WTC11 (cell line): Measurements from ENCODE around the gene SMC1B. TPM values are rescaled to one million over a fixed set of nuclear protein-coding genes. Genes with fewer than 3 reads are reported as not detected.
A peak's percentile ranks its signal among the peaks of the same experiment; 100 is the strongest.

ENCODE experiments used
- ATAC-seq: fragments of 200-7000 bp; cut with Tn5 transposase; 2 replicates; pipeline ENCODE4 v1.10.0; 2021; ENCODE audit warnings: mild to moderate bottlenecking, moderate library complexity
- CTCF ChIA-PET: fragments of 300-600 bp; sonication (Branson Sonifier 250); formaldehyde crosslinking; loops from one replicate; lab custom pipeline; 2021; ENCODE audit warnings: antibody characterized with exemption; lab: Charles Lee
- POLR2A ChIA-PET: fragments of 350-600 bp; sonication (Branson Sonifier 250); formaldehyde crosslinking; loops from one replicate; lab custom pipeline; 2021; ENCODE audit warnings: antibody characterized with exemption; lab: Charles Lee
- DNase-seq: peaks from one replicate; pipeline ENCODE4 v3.0.0; 2021; ENCODE audit warnings: low spot score
- H3K27ac Mint-ChIP-seq: 2 replicates; pipeline ENCODE4 v1.8.0; 2021; ENCODE audit warnings: mixed read lengths
- H3K27me3 Mint-ChIP-seq: 2 replicates; pipeline ENCODE4 v1.8.0; 2021; ENCODE audit warnings: low read depth, mild to moderate bottlenecking, moderate library complexity, mixed read lengths
- H3K36me3 Mint-ChIP-seq: 2 replicates; pipeline ENCODE4 v1.8.0; 2021; ENCODE audit warnings: mixed read lengths
- H3K4me1 Mint-ChIP-seq: 2 replicates; pipeline ENCODE4 v1.8.0; 2022; ENCODE audit warnings: mixed read lengths
- H3K4me3 Mint-ChIP-seq: 2 replicates; pipeline ENCODE4 v1.8.0; 2021; ENCODE audit warnings: mild to moderate bottlenecking, moderate library complexity, mixed read lengths
- H3K9me3 Mint-ChIP-seq: 2 replicates; pipeline ENCODE4 v1.8.0; 2021; ENCODE audit warnings: mixed read lengths
- CTCF ChIP-seq: fragments of 200-600 bp; IDR thresholded peaks from 2 replicates; pipeline ENCODE4 v1.8.0; 2022; ENCODE audit warnings: antibody characterized with exemption
- E2F4 ChIP-seq: sonication (generic); formaldehyde crosslinking; IDR thresholded peaks from 2 replicates; pipeline ENCODE4 v1.8.1; 2022; ENCODE audit warnings: low read depth, mild to moderate bottlenecking, moderate library complexity, missing genetic modification reagents, borderline replicate concordance
- E2F5 ChIP-seq: sonication (generic); formaldehyde crosslinking; IDR thresholded peaks from 2 replicates; pipeline ENCODE4 v1.8.1; 2022; ENCODE audit warnings: mild to moderate bottlenecking, moderate library complexity, missing genetic modification reagents
- ELF4 ChIP-seq: sonication (generic); formaldehyde crosslinking; IDR thresholded peaks from 2 replicates; pipeline ENCODE4 v1.8.1; 2022; ENCODE audit warnings: low read depth, mild to moderate bottlenecking, moderate library complexity, missing genetic modification reagents
- EMX1 ChIP-seq: fragments of 250-450 bp; sonication (Bioruptor Pico); IDR thresholded peaks from 2 replicates; pipeline ENCODE4 v1.8.0; 2021; ENCODE audit warnings: mild to moderate bottlenecking
- GABPB1 ChIP-seq: sonication (generic); formaldehyde crosslinking; IDR thresholded peaks from 2 replicates; pipeline ENCODE4 v1.8.1; 2023; ENCODE audit warnings: mild to moderate bottlenecking, missing genetic modification reagents
- IRF1 ChIP-seq: sonication (generic); formaldehyde crosslinking; IDR thresholded peaks from 2 replicates; pipeline ENCODE4 v1.8.0; 2023; ENCODE audit warnings: missing genetic modification reagents
- KAT7 ChIP-seq: sonication (generic); formaldehyde crosslinking; IDR thresholded peaks from 2 replicates; pipeline ENCODE4 v1.8.1; 2023; ENCODE audit warnings: missing genetic modification reagents, mild to moderate bottlenecking, borderline replicate concordance
- MXD4 ChIP-seq: fragments of 250-450 bp; sonication (Bioruptor Pico); IDR thresholded peaks from 2 replicates; pipeline ENCODE4 v1.8.0; 2021; ENCODE audit warnings: mild to moderate bottlenecking, moderate library complexity, borderline replicate concordance
- NFE2L1 ChIP-seq: sonication (generic); formaldehyde crosslinking; IDR thresholded peaks from 2 replicates; pipeline ENCODE4 v1.8.1; 2023; ENCODE audit warnings: missing genetic modification reagents
- NR3C1 ChIP-seq: sonication (generic); formaldehyde crosslinking; conservative IDR thresholded peaks from 2 replicates; pipeline ENCODE4 v1.8.1; 2023; ENCODE audit warnings: low read depth, mild to moderate bottlenecking, missing genetic modification reagents
- PRDM15 ChIP-seq: sonication (generic); formaldehyde crosslinking; IDR thresholded peaks from 2 replicates; pipeline ENCODE4 v1.8.0; 2022; ENCODE audit warnings: missing genetic modification reagents
- RELA ChIP-seq: sonication (generic); formaldehyde crosslinking; IDR thresholded peaks from 2 replicates; pipeline ENCODE4 v1.8.1; 2022; ENCODE audit warnings: missing genetic modification reagents, mild to moderate bottlenecking, borderline replicate concordance
- SOX15 ChIP-seq: fragments of 250-450 bp; sonication (Bioruptor Pico); IDR thresholded peaks from 2 replicates; pipeline ENCODE4 v1.9.0; 2021; ENCODE audit warnings: mild to moderate bottlenecking
- SP1 ChIP-seq: sonication (generic); formaldehyde crosslinking; conservative IDR thresholded peaks from 2 replicates; pipeline ENCODE4 v1.8.1; 2022; ENCODE audit warnings: missing genetic modification reagents
- total RNA-seq: library from RNA; stranded (reverse); gene quantifications from 3 replicates; pipeline ENCODE4 v1.2.3, GENCODE V29; 2021
- TF ChIP-seq, protein P1 (sequence below): fragments of 250-450 bp; sonication (Bioruptor Pico); IDR thresholded peaks from 2 replicates; pipeline ENCODE4 v1.9.0; 2021; ENCODE audit warnings: mild to moderate bottlenecking
- TF ChIP-seq, protein P2 (sequence below): sonication (generic); formaldehyde crosslinking; IDR thresholded peaks from 2 replicates; pipeline ENCODE4 v1.8.1; 2023; ENCODE audit warnings: mild to moderate bottlenecking, missing genetic modification reagents, borderline replicate concordance

The SMC1B gene
- total RNA-seq, 1 experiment from 2014 or later = 0.07 TPM

DNA sequence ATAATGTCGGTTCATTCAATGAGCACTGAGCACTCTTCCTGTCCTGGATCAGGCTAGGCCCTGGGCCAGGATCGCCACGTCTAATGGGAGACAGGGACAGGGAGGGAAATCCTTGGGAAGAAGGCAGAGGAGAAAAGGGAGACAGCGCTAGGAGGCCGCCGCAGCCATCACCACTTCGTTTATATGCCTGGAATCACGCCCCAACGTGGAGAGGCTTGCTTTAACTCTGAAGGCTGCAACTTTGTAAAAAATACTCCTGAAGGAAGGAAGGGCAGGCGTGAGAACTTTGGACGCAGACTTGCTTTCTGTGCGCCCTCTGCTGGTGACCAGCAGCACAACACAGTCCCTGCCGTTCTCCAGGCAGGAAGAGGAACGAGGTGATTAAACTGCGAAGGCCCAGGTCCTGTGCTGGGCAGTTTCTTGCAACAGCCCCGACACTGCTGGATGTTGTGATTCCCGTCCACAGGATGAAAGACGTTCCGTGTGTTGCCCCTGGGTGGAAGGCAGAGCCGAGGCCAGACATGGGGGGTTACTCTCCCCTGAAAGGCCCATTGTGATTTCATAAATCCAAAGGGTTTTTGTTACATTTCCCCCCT lies 22.2 kb upstream of the SMC1B start (continued):
- TF ChIP-seq PRDM15 (no peak), GABPB1 (CRISPR knock-in tag) (peak; percentile 39; the same call in 1 of the 2 replicates), RELA (CRISPR knock-in tag) (no peak), CTCF (peak; percentile 89), NR3C1 (peak; percentile 36; the same call in 1 of the 2 replicates)

DNA sequence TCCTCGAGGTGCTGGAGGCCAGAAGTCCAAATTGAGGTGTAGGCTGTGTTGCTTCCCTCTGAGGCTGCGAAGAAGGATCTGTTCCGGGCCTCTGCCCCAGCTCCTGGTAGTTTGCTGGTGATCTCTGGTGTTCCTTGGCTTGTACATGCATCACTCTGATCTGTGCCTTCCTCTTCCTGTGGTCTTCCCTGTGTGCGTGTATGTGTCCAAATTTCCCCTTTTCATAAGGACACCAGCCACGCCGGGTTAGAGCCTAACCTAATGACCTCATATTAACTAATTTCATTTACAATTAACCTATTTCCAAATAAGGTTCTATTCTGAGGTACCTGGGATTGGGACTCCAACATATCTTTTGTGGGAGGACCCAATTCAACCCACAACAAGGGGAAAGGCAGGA lies 21.6 kb upstream of the SMC1B start:
- Mint-ChIP-seq H3K4me3 (no peak overlapping the region), H3K4me1 (peaks cover 6% of the 10 kb centered on the region)
- ATAC-seq (no peak), DNase-seq (no peak)
- TF ChIP-seq E2F4 (no peak), KAT7 (CRISPR knock-in tag) (no peak), SP1 (CRISPR knock-in tag) (no peak), CTCF (no peak), EMX1 (no peak)
- TF ChIP-seq, all 79 proteins: peak for 0
- Mint-ChIP-seq H3K9me3 (peaks cover 6% of the 10 kb centered on the region), H3K27me3 (peaks cover 3% of the 10 kb centered on the region; the same call in 1 of the 2 replicates), H3K36me3 (peaks cover 9% of the 10 kb centered on the region), H3K27ac (no peak overlapping the region; the same call in 1 of the 2 replicates)
- ChIA-PET POLR2A (interaction anchor here (0.6 kb wide), 1 partner anchor 107 kb away, joined by 4 read pairs; no protein-coding TSS in a partner anchor), CTCF (no interaction called here)

GRCh38 chr22:45430871-45431270 lies 17.5 kb upstream of the SMC1B start:
- CTCF ChIA-PET = interaction anchor here (1.5 kb wide), 1 partner anchor 146 kb away, joined by 3 read pairs; the partner anchor contains the start of gene UPK3A
- Mint-ChIP-seq H3K9me3 (peaks cover 14% of the 10 kb centered on the region), H3K36me3 (peaks cover 6% of the 10 kb centered on the region; the same call in 1 of the 2 replicates), H3K27ac (no peak overlapping the region), H3K4me3 (no peak overlapping the region), H3K27me3 (no peaks in the 10 kb centered on the region), H3K4me1 (peaks cover 6% of the 10 kb centered on the region)
- ATAC-seq (no peak), DNase-seq (no peak)
- POLR2A ChIA-PET = no interaction called here
- TF ChIP-seq MXD4 (CRISPR knock-in tag) = no peak
- TF ChIP-seq E2F5 = no peak
- TF ChIP-seq NR3C1 = no peak
- no peak for TF ChIP-seq IRF1
- TF ChIP-seq ELF4 (CRISPR knock-in tag) = no peak
- TF ChIP-seq NFE2L1 (CRISPR knock-in tag) = no peak
- TF ChIP-seq, protein P1, sequence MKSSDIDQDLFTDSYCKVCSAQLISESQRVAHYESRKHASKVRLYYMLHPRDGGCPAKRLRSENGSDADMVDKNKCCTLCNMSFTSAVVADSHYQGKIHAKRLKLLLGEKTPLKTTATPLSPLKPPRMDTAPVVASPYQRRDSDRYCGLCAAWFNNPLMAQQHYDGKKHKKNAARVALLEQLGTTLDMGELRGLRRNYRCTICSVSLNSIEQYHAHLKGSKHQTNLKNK (CRISPR knock-in tag) = no peak
- TF ChIP-seq SOX15 (CRISPR knock-in tag) = no peak
- TF ChIP-seq, protein P2, sequence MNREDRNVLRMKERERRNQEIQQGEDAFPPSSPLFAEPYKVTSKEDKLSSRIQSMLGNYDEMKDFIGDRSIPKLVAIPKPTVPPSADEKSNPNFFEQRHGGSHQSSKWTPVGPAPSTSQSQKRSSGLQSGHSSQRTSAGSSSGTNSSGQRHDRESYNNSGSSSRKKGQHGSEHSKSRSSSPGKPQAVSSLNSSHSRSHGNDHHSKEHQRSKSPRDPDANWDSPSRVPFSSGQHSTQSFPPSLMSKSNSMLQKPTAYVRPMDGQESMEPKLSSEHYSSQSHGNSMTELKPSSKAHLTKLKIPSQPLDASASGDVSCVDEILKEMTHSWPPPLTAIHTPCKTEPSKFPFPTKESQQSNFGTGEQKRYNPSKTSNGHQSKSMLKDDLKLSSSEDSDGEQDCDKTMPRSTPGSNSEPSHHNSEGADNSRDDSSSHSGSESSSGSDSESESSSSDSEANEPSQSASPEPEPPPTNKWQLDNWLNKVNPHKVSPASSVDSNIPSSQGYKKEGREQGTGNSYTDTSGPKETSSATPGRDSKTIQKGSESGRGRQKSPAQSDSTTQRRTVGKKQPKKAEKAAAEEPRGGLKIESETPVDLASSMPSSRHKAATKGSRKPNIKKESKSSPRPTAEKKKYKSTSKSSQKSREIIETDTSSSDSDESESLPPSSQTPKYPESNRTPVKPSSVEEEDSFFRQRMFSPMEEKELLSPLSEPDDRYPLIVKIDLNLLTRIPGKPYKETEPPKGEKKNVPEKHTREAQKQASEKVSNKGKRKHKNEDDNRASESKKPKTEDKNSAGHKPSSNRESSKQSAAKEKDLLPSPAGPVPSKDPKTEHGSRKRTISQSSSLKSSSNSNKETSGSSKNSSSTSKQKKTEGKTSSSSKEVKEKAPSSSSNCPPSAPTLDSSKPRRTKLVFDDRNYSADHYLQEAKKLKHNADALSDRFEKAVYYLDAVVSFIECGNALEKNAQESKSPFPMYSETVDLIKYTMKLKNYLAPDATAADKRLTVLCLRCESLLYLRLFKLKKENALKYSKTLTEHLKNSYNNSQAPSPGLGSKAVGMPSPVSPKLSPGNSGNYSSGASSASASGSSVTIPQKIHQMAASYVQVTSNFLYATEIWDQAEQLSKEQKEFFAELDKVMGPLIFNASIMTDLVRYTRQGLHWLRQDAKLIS (CRISPR knock-in tag) = no peak
